A549 (cell line): Measurements from ENCODE around the gene DCAF4.

ENCODE experiments used
- BHLHE40 ChIP-seq: IDR thresholded peaks from 2 replicates; pipeline ENCODE4 v1.6.1; 2012; ENCODE audit warnings: low read depth, low read length, inconsistent platforms
- CHD2 ChIP-seq: fragments of 150-350 bp; IDR thresholded peaks from 2 replicates; pipeline ENCODE4 v1.6.1; 2014; ENCODE audit warnings: low read length; ENCODE audit not compliant: partially characterized antibody
- EP300 ChIP-seq, 2 experiments: fragments of >200 bp; sonication (Bioruptor Twin); formaldehyde crosslinking; IDR thresholded peaks; 2 replicates in 1 of 2; 3 replicates in 1 of 2; pipeline ENCODE4 v1.6.1; 2016 to 2017
- ESRRA ChIP-seq: fragments of 150-350 bp; IDR thresholded peaks from 2 replicates; pipeline ENCODE4 v1.6.1; 2014; ENCODE audit warnings: mild to moderate bottlenecking, low read length, borderline replicate concordance
- KDM1A ChIP-seq: fragments of 200-600 bp; sonication (generic); IDR thresholded peaks from 2 replicates; pipeline ENCODE4 v1.6.1; 2016; ENCODE audit warnings: low read depth, mild to moderate bottlenecking
- POLR2A ChIP-seq: IDR thresholded peaks from 2 replicates; pipeline ENCODE4 v1.6.1; 2012; ENCODE audit warnings: mild to moderate bottlenecking, low read length
- RFX5 ChIP-seq: fragments of 450-650 bp; IDR thresholded peaks from 2 replicates; pipeline ENCODE4 v1.7.1; 2014; ENCODE audit warnings: antibody characterized with exemption, mild to moderate bottlenecking, moderate library complexity
- SMC3 ChIP-seq: fragments of >200 bp; sonication (Bioruptor Twin); formaldehyde crosslinking; IDR thresholded peaks from 3 replicates; pipeline ENCODE4 v1.6.1; 2018; ENCODE audit warnings: inconsistent platforms
- ZFP36 ChIP-seq: fragments of 450-650 bp; IDR thresholded peaks from 2 replicates; pipeline ENCODE4 v1.6.1; 2014; ENCODE audit warnings: borderline replicate concordance; ENCODE audit not compliant: partially characterized antibody
- TF ChIP-seq, protein P1 (sequence below): fragments of >200 bp; sonication (Bioruptor Twin); formaldehyde crosslinking; IDR thresholded peaks from 3 replicates; pipeline ENCODE4 v1.5.1; 2016
- TF ChIP-seq, protein P2 (sequence below): fragments of 200-600 bp; sonication (generic); IDR thresholded peaks from 2 replicates; pipeline ENCODE4 v1.6.1; 2016; ENCODE audit warnings: antibody characterized with exemption, mild to moderate bottlenecking, moderate library complexity
- TF ChIP-seq, protein P3 (sequence below): IDR thresholded peaks from 2 replicates; pipeline ENCODE4 v1.6.1; 2012

DNA sequence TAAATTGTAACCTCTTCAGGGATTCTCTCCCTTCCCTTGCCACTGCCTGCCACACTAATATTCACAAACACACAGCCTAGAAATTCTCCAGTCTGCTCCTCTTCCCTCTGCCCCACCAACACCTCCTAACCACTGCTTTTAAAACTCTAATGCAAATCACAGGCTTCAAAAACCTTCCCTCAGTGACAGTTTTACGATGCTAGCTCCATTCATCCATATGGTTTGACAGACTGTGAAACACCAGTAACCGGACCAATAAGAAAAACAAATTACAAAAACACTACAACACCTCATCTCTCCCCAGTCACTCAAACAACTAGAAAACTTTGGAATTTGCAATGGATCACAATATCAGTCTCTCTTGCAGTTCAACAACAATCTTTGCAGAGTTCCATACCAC, 38.1 kb upstream of the DCAF4 start:
- TF ChIP-seq, protein P1, sequence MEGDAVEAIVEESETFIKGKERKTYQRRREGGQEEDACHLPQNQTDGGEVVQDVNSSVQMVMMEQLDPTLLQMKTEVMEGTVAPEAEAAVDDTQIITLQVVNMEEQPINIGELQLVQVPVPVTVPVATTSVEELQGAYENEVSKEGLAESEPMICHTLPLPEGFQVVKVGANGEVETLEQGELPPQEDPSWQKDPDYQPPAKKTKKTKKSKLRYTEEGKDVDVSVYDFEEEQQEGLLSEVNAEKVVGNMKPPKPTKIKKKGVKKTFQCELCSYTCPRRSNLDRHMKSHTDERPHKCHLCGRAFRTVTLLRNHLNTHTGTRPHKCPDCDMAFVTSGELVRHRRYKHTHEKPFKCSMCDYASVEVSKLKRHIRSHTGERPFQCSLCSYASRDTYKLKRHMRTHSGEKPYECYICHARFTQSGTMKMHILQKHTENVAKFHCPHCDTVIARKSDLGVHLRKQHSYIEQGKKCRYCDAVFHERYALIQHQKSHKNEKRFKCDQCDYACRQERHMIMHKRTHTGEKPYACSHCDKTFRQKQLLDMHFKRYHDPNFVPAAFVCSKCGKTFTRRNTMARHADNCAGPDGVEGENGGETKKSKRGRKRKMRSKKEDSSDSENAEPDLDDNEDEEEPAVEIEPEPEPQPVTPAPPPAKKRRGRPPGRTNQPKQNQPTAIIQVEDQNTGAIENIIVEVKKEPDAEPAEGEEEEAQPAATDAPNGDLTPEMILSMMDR: no peak
- no peak for TF ChIP-seq BHLHE40
- TF ChIP-seq, protein P2, sequence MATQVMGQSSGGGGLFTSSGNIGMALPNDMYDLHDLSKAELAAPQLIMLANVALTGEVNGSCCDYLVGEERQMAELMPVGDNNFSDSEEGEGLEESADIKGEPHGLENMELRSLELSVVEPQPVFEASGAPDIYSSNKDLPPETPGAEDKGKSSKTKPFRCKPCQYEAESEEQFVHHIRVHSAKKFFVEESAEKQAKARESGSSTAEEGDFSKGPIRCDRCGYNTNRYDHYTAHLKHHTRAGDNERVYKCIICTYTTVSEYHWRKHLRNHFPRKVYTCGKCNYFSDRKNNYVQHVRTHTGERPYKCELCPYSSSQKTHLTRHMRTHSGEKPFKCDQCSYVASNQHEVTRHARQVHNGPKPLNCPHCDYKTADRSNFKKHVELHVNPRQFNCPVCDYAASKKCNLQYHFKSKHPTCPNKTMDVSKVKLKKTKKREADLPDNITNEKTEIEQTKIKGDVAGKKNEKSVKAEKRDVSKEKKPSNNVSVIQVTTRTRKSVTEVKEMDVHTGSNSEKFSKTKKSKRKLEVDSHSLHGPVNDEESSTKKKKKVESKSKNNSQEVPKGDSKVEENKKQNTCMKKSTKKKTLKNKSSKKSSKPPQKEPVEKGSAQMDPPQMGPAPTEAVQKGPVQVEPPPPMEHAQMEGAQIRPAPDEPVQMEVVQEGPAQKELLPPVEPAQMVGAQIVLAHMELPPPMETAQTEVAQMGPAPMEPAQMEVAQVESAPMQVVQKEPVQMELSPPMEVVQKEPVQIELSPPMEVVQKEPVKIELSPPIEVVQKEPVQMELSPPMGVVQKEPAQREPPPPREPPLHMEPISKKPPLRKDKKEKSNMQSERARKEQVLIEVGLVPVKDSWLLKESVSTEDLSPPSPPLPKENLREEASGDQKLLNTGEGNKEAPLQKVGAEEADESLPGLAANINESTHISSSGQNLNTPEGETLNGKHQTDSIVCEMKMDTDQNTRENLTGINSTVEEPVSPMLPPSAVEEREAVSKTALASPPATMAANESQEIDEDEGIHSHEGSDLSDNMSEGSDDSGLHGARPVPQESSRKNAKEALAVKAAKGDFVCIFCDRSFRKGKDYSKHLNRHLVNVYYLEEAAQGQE: no peak
- no peak for TF ChIP-seq KDM1A
- no peak for TF ChIP-seq ZFP36
- TF ChIP-seq EP300 (IDR thresholded peaks at IDR 0.05): no peak
- TF ChIP-seq, protein P3, sequence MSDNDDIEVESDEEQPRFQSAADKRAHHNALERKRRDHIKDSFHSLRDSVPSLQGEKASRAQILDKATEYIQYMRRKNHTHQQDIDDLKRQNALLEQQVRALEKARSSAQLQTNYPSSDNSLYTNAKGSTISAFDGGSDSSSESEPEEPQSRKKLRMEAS: no peak
- TF ChIP-seq POLR2A: no peak
- TF ChIP-seq RFX5: no peak
- TF ChIP-seq SMC3: no peak
- no peak for TF ChIP-seq ESRRA
- no peak for TF ChIP-seq CHD2
